ENCODE results near the gene ZDHHC14.

ZDHHC14 gene

GRCh38 chr6:157498817-157499216 is 117.8 kb downstream of the ZDHHC14 start:
- no peak for DNase-seq (ENCODE audit: low read depth in 2 of 2)
- TF ChIP-seq, protein P1, sequence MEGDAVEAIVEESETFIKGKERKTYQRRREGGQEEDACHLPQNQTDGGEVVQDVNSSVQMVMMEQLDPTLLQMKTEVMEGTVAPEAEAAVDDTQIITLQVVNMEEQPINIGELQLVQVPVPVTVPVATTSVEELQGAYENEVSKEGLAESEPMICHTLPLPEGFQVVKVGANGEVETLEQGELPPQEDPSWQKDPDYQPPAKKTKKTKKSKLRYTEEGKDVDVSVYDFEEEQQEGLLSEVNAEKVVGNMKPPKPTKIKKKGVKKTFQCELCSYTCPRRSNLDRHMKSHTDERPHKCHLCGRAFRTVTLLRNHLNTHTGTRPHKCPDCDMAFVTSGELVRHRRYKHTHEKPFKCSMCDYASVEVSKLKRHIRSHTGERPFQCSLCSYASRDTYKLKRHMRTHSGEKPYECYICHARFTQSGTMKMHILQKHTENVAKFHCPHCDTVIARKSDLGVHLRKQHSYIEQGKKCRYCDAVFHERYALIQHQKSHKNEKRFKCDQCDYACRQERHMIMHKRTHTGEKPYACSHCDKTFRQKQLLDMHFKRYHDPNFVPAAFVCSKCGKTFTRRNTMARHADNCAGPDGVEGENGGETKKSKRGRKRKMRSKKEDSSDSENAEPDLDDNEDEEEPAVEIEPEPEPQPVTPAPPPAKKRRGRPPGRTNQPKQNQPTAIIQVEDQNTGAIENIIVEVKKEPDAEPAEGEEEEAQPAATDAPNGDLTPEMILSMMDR (IDR thresholded peaks at IDR 0.05; ENCODE audit: low read depth, low read length), result no peak
- H3K4me3 ChIP-seq (replicated peaks in 1 of 2; ENCODE audit: low read depth in 2 of 2, low read length in 2 of 2), result no peak overlapping the region

GRCh38 chr6:157500022-157500421 is 119.0 kb downstream of the ZDHHC14 start:
- no peak for DNase-seq (ENCODE audit: low read depth in 2 of 2)
- TF ChIP-seq, protein P1 (IDR thresholded peaks at IDR 0.05; ENCODE audit: low read depth, low read length), result no peak

DNA sequence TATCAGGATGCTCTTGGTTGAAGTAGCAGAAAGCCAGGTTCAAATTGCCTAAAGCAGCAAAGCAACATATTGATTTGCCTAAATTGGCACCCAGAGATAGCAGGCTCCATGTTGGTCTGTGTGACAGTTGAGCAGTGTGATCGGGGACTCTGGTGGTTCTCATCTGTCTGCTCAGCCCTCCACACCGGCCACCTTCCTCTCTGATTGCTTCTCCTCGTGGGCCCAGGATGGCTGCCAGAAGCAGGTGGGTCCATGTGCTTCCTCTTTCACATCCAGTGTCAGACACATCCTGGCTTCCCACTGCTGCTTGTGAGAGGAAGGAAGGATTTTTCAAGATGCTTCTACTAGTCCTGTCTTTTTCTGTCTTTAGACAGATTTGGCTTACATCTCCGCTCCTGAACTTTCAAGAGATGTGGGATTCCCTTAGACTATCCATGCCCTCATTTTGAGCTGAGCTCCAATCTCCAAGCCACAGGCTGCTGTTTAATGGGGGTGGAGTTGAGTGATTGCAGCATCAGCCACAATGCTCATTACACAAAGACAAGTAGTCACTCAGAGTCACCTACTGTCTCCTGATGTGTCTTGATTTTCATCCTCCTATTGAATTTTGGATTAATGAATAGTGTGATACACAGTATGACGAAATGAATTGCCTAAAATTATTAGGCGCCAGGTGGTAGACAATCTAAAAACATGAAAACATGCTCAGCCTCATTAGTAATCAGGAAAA is 122.2 kb downstream of the ZDHHC14 start:
- TF ChIP-seq, protein P1 (IDR thresholded peaks at IDR 0.05; ENCODE audit: low read depth, low read length), result no peak
- DNase-seq (ENCODE audit: low read depth in 2 of 2), result no peak
- no peak overlapping the region for H3K4me3 ChIP-seq (replicated peaks in 1 of 2; ENCODE audit: low read depth in 2 of 2, low read length in 2 of 2)

More at GRCh38 chr6:157500022-157500421, 119.0 kb downstream of the ZDHHC14 start:
- H3K4me3 ChIP-seq (replicated peaks in 1 of 2; ENCODE audit: low read depth in 2 of 2, low read length in 2 of 2), result no peak overlapping the region

DNA sequence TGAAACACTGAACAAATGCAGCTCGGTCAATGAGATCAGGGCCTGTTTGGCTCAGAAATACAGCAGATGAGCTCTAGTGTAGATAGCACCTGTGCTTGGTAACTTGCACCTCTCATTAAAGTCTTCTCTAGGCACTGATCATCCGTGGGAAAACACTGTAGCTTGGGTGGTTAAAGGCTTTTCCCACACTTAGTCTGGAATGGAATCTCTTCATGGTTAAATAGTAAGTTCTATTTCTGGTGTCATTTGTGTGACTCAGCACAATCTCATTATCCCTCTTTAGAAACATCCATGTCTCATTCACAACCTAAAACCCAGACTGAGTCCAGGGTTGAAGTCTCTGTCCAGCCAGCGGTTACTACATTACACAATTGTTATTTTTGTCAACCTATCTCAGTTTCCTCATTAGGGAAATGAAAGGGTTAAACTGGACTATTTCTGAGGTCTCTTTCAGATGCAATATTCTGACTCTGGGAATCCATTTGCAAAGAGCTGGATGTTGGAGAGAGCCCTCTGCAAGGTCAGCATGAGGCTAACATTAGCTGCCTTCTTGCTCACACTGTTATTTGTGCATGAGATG is 125.0 kb downstream of the ZDHHC14 start:
- TF ChIP-seq, protein P1 (IDR thresholded peaks at IDR 0.05; ENCODE audit: low read depth, low read length), result no peak
- peak in 1 of 2 donors; percentile 5 for DNase-seq (ENCODE audit: low read depth in 2 of 2)
- no peak overlapping the region for H3K4me3 ChIP-seq (replicated peaks in 1 of 2; ENCODE audit: low read depth in 2 of 2, low read length in 2 of 2)

- DNase-seq (ENCODE audit: low read depth in 2 of 2), result no peak
- TF ChIP-seq, protein P1 (IDR thresholded peaks at IDR 0.05; ENCODE audit: low read depth, low read length), result no peak
- H3K4me3 ChIP-seq (replicated peaks in 1 of 2; ENCODE audit: low read depth in 2 of 2, low read length in 2 of 2), result no peak overlapping the region
Observed at GRCh38 chr6:157510323-157511188, 129.6 kb downstream of the ZDHHC14 start.

DNA sequence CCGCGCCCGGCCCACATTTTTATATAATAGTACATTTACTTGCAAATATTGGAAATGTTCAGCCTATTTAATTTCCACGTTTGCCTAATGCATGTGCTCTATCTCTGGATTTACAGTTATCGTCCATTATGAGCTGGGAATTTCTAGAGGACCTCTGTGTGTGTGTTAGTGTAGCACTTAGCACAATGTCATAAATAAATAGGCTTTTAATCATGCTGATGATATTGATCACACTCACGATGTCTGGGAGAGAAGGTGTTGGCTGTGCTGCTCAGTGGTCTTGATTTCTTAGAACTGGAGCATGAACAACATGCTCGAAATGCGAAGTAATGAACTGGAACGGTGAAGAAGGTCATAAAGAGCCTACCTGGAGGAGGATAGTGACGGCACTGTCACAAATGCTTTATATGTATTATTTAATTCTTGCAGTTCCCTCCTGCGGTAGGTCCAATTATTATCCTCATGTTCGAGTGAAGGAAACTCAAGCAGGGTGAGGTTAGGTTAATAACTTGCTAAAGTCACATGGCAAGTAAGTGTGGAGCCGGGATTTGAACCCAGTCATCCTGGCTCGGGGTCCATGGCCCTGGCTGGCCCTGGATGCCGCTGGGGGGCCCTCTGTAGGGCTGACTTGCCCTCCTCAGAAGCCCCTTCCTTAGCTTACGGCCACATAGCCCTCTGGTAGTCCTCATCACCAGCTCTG is 130.8 kb downstream of the ZDHHC14 start:
- no peak for DNase-seq (ENCODE audit: low read depth in 2 of 2)
- TF ChIP-seq, protein P1 (IDR thresholded peaks at IDR 0.05; ENCODE audit: low read depth, low read length), result no peak
- no peak overlapping the region for H3K4me3 ChIP-seq (replicated peaks in 1 of 2; ENCODE audit: low read depth in 2 of 2, low read length in 2 of 2)

Data from cardiac fibroblast (primary cell).